HG02852 (cell line): ENCODE results near the gene ARID1A.
A peak's percentile ranks its signal among the peaks of the same experiment; 100 is the strongest.

Experiments used
- ATAC-seq: cut with Tn5 transposase; IDR thresholded peaks from one replicate; pipeline ENCODE4 v1.9.1; 2021; ENCODE audit warnings: mild to moderate bottlenecking, moderate library complexity; ENCODE audit not compliant: unreplicated experiment

Gene ARID1A

GRCh38 chr1:26727476-26727875 is 31.7 kb downstream of the ARID1A start:
- ATAC-seq, result no peak

GRCh38 chr1:26728645-26729044 is 32.8 kb downstream of the ARID1A start:
- ATAC-seq, result no peak

GRCh38 chr1:26729633-26730032 is 33.8 kb downstream of the ARID1A start:
- no peak for ATAC-seq

GRCh38 chr1:26730695-26731094 is 34.9 kb downstream of the ARID1A start:
- no peak for ATAC-seq

- ATAC-seq, result no peak
Measured at GRCh38 chr1:26731233-26731902, 35.6 kb downstream of the ARID1A start.

- no peak for ATAC-seq
Measured at GRCh38 chr1:26733392-26733791, 37.6 kb downstream of the ARID1A start.

- ATAC-seq, result no peak
Measured at GRCh38 chr1:26733982-26734381, 38.2 kb downstream of the ARID1A start.

- no peak for ATAC-seq
Measured at GRCh38 chr1:26734501-26735058, 38.8 kb downstream of the ARID1A start.

- no peak for ATAC-seq
Measured at GRCh38 chr1:26739329-26739914, 43.6 kb downstream of the ARID1A start.

- ATAC-seq, result no peak
Measured at GRCh38 chr1:26740023-26740634, 44.3 kb downstream of the ARID1A start.

- ATAC-seq, result no peak
Measured at GRCh38 chr1:26740952-26741351, 45.1 kb downstream of the ARID1A start.

GRCh38 chr1:26743426-26744059 is 47.7 kb downstream of the ARID1A start:
- ATAC-seq, result no peak

GRCh38 chr1:26744075-26744959 is 48.5 kb downstream of the ARID1A start:
- peak; percentile 96 for ATAC-seq

- ATAC-seq, result no peak
Measured at GRCh38 chr1:26745191-26745590, 49.4 kb downstream of the ARID1A start.

GRCh38 chr1:26747048-26747447 is 51.2 kb downstream of the ARID1A start:
- no peak for ATAC-seq

GRCh38 chr1:26748351-26748750 is 52.5 kb downstream of the ARID1A start:
- ATAC-seq, result no peak

- no peak for ATAC-seq
Measured at GRCh38 chr1:26749458-26749857, 53.6 kb downstream of the ARID1A start.

GRCh38 chr1:26750428-26750827 is 54.6 kb downstream of the ARID1A start:
- no peak for ATAC-seq

- ATAC-seq, result no peak
Measured at GRCh38 chr1:26752519-26752918, 56.7 kb downstream of the ARID1A start.

GRCh38 chr1:26754086-26754874 is 58.5 kb downstream of the ARID1A start:
- no peak for ATAC-seq
